Activated naive CD4-positive, alpha-beta T cell treated with anti-CD3 and anti-CD28 coated beads, Interleukin-2, amount 50 U/mL, for 24 hours (primary cell): Measurements from ENCODE around the gene GPC5.

ENCODE experiments used
- H3K27ac Mint-ChIP-seq: one replicate; pipeline ENCODE4 v1.8.0; 2021; ENCODE audit warnings: mild to moderate bottlenecking, mixed read lengths
- H3K27me3 Mint-ChIP-seq: one replicate; pipeline ENCODE4 v1.8.0; 2021; ENCODE audit warnings: mixed read lengths
- H3K36me3 Mint-ChIP-seq: one replicate; pipeline ENCODE4 v1.8.0; 2021; ENCODE audit warnings: mixed read lengths
- H3K4me1 Mint-ChIP-seq: one replicate; pipeline ENCODE4 v1.8.0; 2021; ENCODE audit warnings: mixed read lengths
- H3K4me3 Mint-ChIP-seq: one replicate; pipeline ENCODE4 v1.8.0; 2021; ENCODE audit warnings: mild to moderate bottlenecking, mixed read lengths
- H3K9me3 Mint-ChIP-seq: one replicate; pipeline ENCODE4 v1.8.0; 2021; ENCODE audit warnings: mixed read lengths

The GPC5 gene

DNA sequence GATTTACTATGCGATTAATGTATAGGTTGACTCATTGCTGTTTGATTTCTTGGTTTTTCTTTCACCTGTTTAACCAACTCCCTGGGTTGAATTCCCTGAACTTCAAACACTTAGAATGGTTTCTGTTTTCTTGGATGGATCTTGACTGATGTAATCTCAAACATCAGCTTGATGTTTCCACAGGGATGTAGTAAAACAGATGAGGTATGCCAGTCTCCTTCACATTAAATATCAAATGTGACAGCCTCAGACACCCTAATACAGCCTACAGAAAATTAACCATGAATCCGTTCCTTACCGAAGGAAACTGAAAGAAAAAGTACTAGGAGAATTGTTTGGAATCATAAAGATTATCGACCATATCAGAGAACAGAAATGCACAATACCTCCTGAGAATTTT is 631.2 kb downstream of the GPC5 start:
- no peaks in the 10 kb centered on the region for H3K4me1 Mint-ChIP-seq

GRCh38 chr13:92038905-92039304 is 640.5 kb downstream of the GPC5 start:
- Mint-ChIP-seq H3K36me3 (no peaks in the 10 kb centered on the region), H3K4me1 (no peaks in the 10 kb centered on the region), H3K9me3 (no peaks in the 10 kb centered on the region), H3K4me3 (no peak overlapping the region), H3K27me3 (no peaks in the 10 kb centered on the region), H3K27ac (no peak overlapping the region)

More for the DNA sequence above, 631.2 kb downstream of the GPC5 start:
- Mint-ChIP-seq H3K27me3 (peaks cover 2% of the 10 kb centered on the region), H3K4me3 (no peak overlapping the region), H3K9me3 (peaks cover 9% of the 10 kb centered on the region), H3K27ac (no peak overlapping the region), H3K36me3 (no peaks in the 10 kb centered on the region)

- Mint-ChIP-seq H3K27me3 (no peaks in the 10 kb centered on the region), H3K36me3 (no peaks in the 10 kb centered on the region), H3K27ac (no peak overlapping the region), H3K4me3 (no peak overlapping the region), H3K4me1 (no peaks in the 10 kb centered on the region), H3K9me3 (no peaks in the 10 kb centered on the region)
Observed at GRCh38 chr13:92042522-92042921, 644.1 kb downstream of the GPC5 start.

DNA sequence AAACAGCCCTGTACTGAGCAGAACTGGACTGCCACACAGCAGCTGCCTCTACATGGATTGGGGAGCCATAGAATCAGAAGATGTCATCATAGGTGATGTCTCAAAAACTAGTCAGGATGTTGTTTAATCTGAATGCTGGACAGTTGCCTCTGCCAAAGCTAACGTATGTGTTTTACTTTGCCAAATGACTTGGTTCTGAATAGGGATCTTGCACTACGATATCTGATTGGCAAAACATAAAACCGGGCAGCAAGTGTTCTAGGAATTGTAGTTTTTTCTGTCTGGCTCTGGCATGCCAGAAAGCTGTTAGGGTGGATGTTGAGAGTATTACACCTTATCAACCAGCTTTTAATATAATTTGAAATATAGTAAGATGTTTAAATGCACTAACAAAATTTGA is 645.9 kb downstream of the GPC5 start:
- no peaks in the 10 kb centered on the region for H3K4me1 Mint-ChIP-seq
- H3K27ac Mint-ChIP-seq: no peak overlapping the region
- H3K36me3 Mint-ChIP-seq: no peaks in the 10 kb centered on the region

DNA sequence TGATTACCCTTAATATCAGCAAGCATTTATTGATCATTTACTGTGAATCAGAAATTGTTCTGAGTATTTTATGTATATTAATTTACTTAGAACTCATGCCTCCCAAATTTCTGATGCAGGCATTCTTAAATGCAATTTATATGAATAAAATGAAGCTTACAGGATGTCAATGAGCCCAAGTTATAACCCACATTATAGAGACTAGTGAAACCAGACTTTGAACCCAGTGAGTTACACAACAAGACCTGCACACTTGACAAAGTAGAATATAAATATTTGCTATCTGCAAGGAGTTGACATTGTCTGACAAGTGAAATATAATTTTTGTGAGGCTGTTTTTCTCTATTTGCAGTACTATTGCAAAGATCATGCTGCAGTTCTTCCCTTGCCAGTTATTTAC is 656.0 kb downstream of the GPC5 start:
- H3K4me1 Mint-ChIP-seq: no peaks in the 10 kb centered on the region
- peaks cover 9% of the 10 kb centered on the region for H3K9me3 Mint-ChIP-seq
- no peaks in the 10 kb centered on the region for H3K36me3 Mint-ChIP-seq
- no peaks in the 10 kb centered on the region for H3K27me3 Mint-ChIP-seq
- no peak overlapping the region for H3K27ac Mint-ChIP-seq
- H3K4me3 Mint-ChIP-seq: no peak overlapping the region

More for the DNA sequence above, 645.9 kb downstream of the GPC5 start:
- H3K27me3 Mint-ChIP-seq: no peaks in the 10 kb centered on the region
- no peaks in the 10 kb centered on the region for H3K9me3 Mint-ChIP-seq
- H3K4me3 Mint-ChIP-seq: no peak overlapping the region

GRCh38 chr13:92074658-92075057 is 676.2 kb downstream of the GPC5 start:
- H3K36me3 Mint-ChIP-seq: no peaks in the 10 kb centered on the region
- no peaks in the 10 kb centered on the region for H3K27me3 Mint-ChIP-seq
- no peaks in the 10 kb centered on the region for H3K9me3 Mint-ChIP-seq
- no peaks in the 10 kb centered on the region for H3K4me1 Mint-ChIP-seq
- no peak overlapping the region for H3K4me3 Mint-ChIP-seq
- H3K27ac Mint-ChIP-seq: no peak overlapping the region

DNA sequence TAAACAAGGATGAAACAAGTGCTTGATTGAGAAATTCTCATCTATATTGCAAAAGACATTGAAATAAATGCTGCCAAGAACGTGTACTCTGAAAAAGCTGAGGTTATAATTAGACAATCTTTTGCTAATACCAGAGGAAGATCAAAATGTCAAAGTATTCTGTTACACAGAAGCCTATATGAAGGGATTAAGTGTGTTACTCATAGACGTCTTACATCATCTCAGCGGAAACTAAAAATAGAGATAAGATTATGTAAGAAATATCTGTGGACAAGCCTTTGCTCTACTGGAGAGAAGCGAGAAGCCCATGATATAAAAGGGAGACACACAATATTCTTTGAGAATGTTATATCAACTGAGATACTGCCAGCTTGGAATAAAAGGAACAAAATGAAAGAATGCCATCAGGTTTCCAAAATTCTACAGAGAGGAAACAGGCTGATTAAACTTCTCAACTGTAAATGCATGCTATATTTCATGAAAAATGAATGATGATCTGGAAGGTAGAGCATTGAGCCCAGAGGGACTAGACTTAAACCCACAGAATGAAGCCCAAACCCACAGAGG is 699.0 kb downstream of the GPC5 start:
- Mint-ChIP-seq H3K36me3 (no peaks in the 10 kb centered on the region), H3K4me3 (no peak overlapping the region), H3K4me1 (no peaks in the 10 kb centered on the region), H3K27me3 (no peaks in the 10 kb centered on the region), H3K27ac (no peak overlapping the region), H3K9me3 (peaks cover 5% of the 10 kb centered on the region)

- H3K27me3 Mint-ChIP-seq: no peaks in the 10 kb centered on the region
- H3K4me3 Mint-ChIP-seq: no peak overlapping the region
- peaks cover 7% of the 10 kb centered on the region for H3K9me3 Mint-ChIP-seq
- no peaks in the 10 kb centered on the region for H3K36me3 Mint-ChIP-seq
- no peaks in the 10 kb centered on the region for H3K4me1 Mint-ChIP-seq
- H3K27ac Mint-ChIP-seq: no peak overlapping the region
Observed at GRCh38 chr13:92101801-92102200, 703.4 kb downstream of the GPC5 start.

DNA sequence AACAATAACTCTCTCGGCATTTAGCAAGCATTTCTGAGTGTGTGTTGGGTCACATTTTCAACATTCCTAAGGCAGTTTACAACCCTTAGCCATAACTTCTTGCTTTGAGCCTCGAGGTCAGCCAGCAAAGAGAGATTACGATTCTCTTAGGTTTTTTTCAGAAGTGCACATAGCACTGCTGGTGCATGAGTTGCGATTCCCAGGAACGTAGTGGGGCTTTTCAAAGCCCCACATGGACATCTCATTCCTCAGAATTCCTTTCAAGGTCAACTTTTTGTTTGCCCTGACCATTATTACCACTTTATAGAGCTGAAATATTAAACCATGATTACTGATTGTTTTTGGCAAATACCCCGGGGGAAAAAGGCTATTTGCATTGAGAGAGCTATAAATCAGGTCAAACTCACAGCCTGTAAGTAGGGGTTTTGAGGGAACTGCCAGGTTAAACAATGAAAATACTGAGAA is 705.3 kb downstream of the GPC5 start:
- H3K27ac Mint-ChIP-seq: no peak overlapping the region
- H3K27me3 Mint-ChIP-seq: no peaks in the 10 kb centered on the region
- peaks cover 7% of the 10 kb centered on the region for H3K9me3 Mint-ChIP-seq
- no peaks in the 10 kb centered on the region for H3K4me1 Mint-ChIP-seq
- no peaks in the 10 kb centered on the region for H3K36me3 Mint-ChIP-seq
- H3K4me3 Mint-ChIP-seq: no peak overlapping the region

DNA sequence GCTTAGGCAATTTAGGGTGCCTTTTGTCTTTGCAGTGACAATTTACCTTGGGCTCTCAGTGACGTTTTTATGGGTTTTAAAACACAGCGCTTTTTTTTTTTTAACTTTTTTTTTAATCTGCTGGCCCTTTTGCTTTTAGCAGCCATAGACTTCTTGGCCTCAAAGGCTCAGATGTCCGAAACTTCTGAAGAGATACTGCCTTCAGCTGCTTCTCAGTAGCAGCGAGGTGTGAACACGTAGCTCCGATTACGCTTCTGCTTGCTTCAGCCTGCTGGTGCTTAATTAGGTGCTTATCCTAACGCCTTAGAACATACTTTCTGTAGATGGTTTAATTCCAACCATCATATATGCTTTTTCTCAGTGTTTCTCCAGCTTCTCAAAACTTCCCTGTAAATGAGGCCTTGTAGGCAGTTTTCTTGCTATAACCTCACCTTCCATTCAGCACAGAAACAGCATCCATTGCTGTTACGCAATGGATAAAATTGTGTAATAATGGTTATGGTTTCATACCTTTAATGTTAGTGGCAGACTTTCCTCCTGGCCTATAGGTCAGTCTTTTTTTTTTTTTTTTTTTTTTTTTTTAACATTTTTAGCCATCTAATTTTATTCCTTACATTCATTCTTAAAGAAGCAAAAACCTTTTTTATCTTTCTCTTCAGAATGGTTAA is 723.9 kb downstream of the GPC5 start:
- H3K27me3 Mint-ChIP-seq: no peaks in the 10 kb centered on the region
- no peak overlapping the region for H3K27ac Mint-ChIP-seq
- no peaks in the 10 kb centered on the region for H3K9me3 Mint-ChIP-seq
- no peak overlapping the region for H3K4me3 Mint-ChIP-seq
- no peaks in the 10 kb centered on the region for H3K36me3 Mint-ChIP-seq
- H3K4me1 Mint-ChIP-seq: no peaks in the 10 kb centered on the region

- Mint-ChIP-seq H3K9me3 (peaks cover 5% of the 10 kb centered on the region), H3K27me3 (no peaks in the 10 kb centered on the region), H3K27ac (no peak overlapping the region), H3K4me1 (no peaks in the 10 kb centered on the region), H3K4me3 (no peak overlapping the region), H3K36me3 (no peaks in the 10 kb centered on the region)
Observed at GRCh38 chr13:92126399-92126798, 728.0 kb downstream of the GPC5 start.

DNA sequence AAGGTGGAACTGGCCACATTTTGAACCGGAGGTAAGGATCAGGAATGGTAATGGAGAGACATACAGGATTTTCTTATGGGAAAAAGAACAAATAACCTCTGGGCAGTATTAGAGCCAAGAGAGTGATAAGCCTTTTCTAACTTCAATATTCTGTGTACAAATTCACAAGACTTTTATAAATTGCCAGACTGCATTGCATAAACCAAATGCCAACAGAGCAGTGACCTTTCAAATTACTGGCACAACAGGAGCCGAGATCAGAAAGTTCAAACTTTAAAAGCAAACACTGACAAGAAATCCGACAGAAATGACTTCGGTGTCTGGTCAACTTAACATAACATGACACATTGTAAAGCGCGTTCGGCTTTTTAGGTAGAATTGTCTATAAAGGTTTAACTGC is 737.1 kb downstream of the GPC5 start:
- no peak overlapping the region for H3K27ac Mint-ChIP-seq
- H3K27me3 Mint-ChIP-seq: no peaks in the 10 kb centered on the region
- H3K4me1 Mint-ChIP-seq: no peaks in the 10 kb centered on the region

DNA sequence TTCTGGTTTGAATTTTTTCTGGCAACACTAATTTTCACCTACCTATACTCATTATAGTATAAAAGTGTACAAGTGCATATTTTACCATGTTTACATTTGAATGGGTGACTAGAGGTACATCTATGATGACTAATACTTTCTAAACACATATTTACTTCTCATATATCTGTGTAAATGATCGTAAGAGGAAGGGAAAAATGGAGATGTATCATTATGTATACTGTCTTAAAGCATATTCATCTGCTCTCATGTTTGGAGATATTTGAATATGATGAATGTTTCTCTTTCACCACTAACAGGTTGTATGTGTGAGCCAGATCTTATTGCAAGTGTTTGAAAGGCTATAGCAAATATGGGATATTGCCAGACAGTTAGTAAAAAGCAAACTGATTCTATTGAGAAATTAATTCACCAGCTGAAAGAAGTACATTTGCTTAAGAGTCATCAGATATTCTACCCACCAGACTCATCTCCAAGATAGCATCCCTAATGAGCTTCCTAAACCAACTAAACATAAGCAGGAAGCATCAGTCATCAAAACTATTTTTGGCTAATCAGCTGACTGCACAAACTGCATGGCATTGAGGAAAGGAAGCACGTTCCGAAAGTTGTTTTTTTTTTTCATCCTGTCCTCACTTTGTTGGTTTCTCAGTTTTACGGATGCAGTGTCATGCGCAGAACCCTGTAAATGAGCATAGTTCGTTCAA is 738.2 kb downstream of the GPC5 start:
- no peaks in the 10 kb centered on the region for H3K27me3 Mint-ChIP-seq
- H3K9me3 Mint-ChIP-seq: peaks cover 11% of the 10 kb centered on the region
- H3K27ac Mint-ChIP-seq: no peak overlapping the region
- H3K4me1 Mint-ChIP-seq: no peaks in the 10 kb centered on the region
- no peaks in the 10 kb centered on the region for H3K36me3 Mint-ChIP-seq
- no peak overlapping the region for H3K4me3 Mint-ChIP-seq

More for the DNA sequence above, 737.1 kb downstream of the GPC5 start:
- Mint-ChIP-seq H3K9me3 (peaks cover 11% of the 10 kb centered on the region), H3K4me3 (no peak overlapping the region), H3K36me3 (no peaks in the 10 kb centered on the region)

GRCh38 chr13:92137520-92137919 is 739.1 kb downstream of the GPC5 start:
- H3K27ac Mint-ChIP-seq: no peak overlapping the region
- no peaks in the 10 kb centered on the region for H3K36me3 Mint-ChIP-seq
- H3K4me3 Mint-ChIP-seq: no peak overlapping the region
- H3K9me3 Mint-ChIP-seq: peaks cover 11% of the 10 kb centered on the region
- no peaks in the 10 kb centered on the region for H3K4me1 Mint-ChIP-seq
- H3K27me3 Mint-ChIP-seq: no peaks in the 10 kb centered on the region

GRCh38 chr13:92143766-92144165 is 745.3 kb downstream of the GPC5 start:
- Mint-ChIP-seq H3K27ac (no peak overlapping the region), H3K9me3 (peaks cover 6% of the 10 kb centered on the region), H3K4me3 (no peak overlapping the region), H3K36me3 (no peaks in the 10 kb centered on the region), H3K4me1 (no peaks in the 10 kb centered on the region), H3K27me3 (no peaks in the 10 kb centered on the region)

GRCh38 chr13:92150606-92151005 is 752.2 kb downstream of the GPC5 start:
- no peaks in the 10 kb centered on the region for H3K36me3 Mint-ChIP-seq
- no peaks in the 10 kb centered on the region for H3K9me3 Mint-ChIP-seq
- no peaks in the 10 kb centered on the region for H3K27me3 Mint-ChIP-seq

More at GRCh38 chr13:92150606-92151005, 752.2 kb downstream of the GPC5 start:
- Mint-ChIP-seq H3K4me3 (no peak overlapping the region), H3K27ac (no peak overlapping the region), H3K4me1 (no peaks in the 10 kb centered on the region)
